Fibroblast of mammary gland (primary cell): ENCODE data around the gene CMC2.

ENCODE experiments used
- DNase-seq: peaks from one replicate; pipeline ENCODE4 v3.0.0-alpha.2; 2010; ENCODE audit warnings: low read depth
- H3K4me3 ChIP-seq: 2 replicates; pipeline ENCODE4 v1.5.1; 2011; ENCODE audit warnings: low read depth, mild to moderate bottlenecking, low read length, moderate library complexity; ENCODE audit not compliant: control insufficient read depth
- CTCF ChIP-seq: conservative IDR thresholded peaks from 2 replicates; pipeline ENCODE4 v1.5.1; 2011; ENCODE audit warnings: low read depth, low read length, inconsistent platforms; ENCODE audit not compliant: control insufficient read depth, insufficient read depth

Gene CMC2

GRCh38 chr16:80990978-80991377 is 15.7 kb downstream of the CMC2 start:
- no peak for DNase-seq
- no peak overlapping the region for H3K4me3 ChIP-seq
- no peak for TF ChIP-seq CTCF

GRCh38 chr16:80990577-80990976 is 16.1 kb downstream of the CMC2 start:
- TF ChIP-seq CTCF: no peak
- no peak for DNase-seq
- H3K4me3 ChIP-seq: no peak overlapping the region

GRCh38 chr16:80989801-80990200 is 16.9 kb downstream of the CMC2 start:
- peak; percentile 15 for DNase-seq
- H3K4me3 ChIP-seq: no peak overlapping the region
- no peak for TF ChIP-seq CTCF

GRCh38 chr16:80988756-80989155 is 17.9 kb downstream of the CMC2 start:
- DNase-seq: no peak
- TF ChIP-seq CTCF: no peak
- no peak overlapping the region for H3K4me3 ChIP-seq

- DNase-seq: no peak
- no peak for TF ChIP-seq CTCF
- H3K4me3 ChIP-seq: no peak overlapping the region
Measured at GRCh38 chr16:80986557-80986956, 20.1 kb downstream of the CMC2 start.

GRCh38 chr16:80985611-80986010 is 21.1 kb downstream of the CMC2 start:
- no peak for DNase-seq
- H3K4me3 ChIP-seq: no peak overlapping the region
- no peak for TF ChIP-seq CTCF
